HepG2 (cell line): Measurements from ENCODE around the gene H6PD. TPM values are rescaled to one million over a fixed set of nuclear protein-coding genes. Genes with fewer than 3 reads are reported as not detected.

Source experiments
- AHR ChIP-seq: IDR thresholded peaks from 2 replicates; pipeline ENCODE4 v1.6.1; 2018; ENCODE audit warnings: missing genetic modification reagents, missing compliant biosample characterization
- ATF7 ChIP-seq, 2 experiments: fragments of 450-650 bp in 1 of 2; sonication (generic) in 1 of 2; formaldehyde crosslinking in 1 of 2; IDR thresholded peaks; 2 replicates each; pipeline versions ENCODE4 v1.4.0 to v1.6.1; 2016 to 2020; ENCODE audit warnings: antibody characterized with exemption in 1 of 2, mild to moderate bottlenecking in 1 of 2, missing genetic modification reagents in 1 of 2
- DNMT1 ChIP-seq: sonication (generic); formaldehyde crosslinking; IDR thresholded peaks from 2 replicates; pipeline ENCODE4 v1.5.1; 2020; ENCODE audit warnings: mild to moderate bottlenecking, missing genetic modification reagents
- FOSL2 ChIP-seq: sonication (generic); formaldehyde crosslinking; IDR thresholded peaks from 2 replicates; pipeline ENCODE4 v1.4.0; 2020; ENCODE audit warnings: missing genetic modification reagents
- FOXA1 ChIP-seq, 2 experiments: fragments of 450-650 bp in 1 of 2; sonication (generic) in 1 of 2; formaldehyde crosslinking in 1 of 2; IDR thresholded peaks; 2 replicates each; pipeline versions ENCODE4 v1.4.0 to v1.6.1; 2016 to 2020; ENCODE audit warnings: missing genetic modification reagents in 1 of 2
- FOXP1 ChIP-seq, 2 experiments: fragments of 450-650 bp in 1 of 2; IDR thresholded peaks; 2 replicates each; pipeline ENCODE4 v1.6.1; 2017 to 2018; ENCODE audit warnings: antibody characterized with exemption in 1 of 2
- GABPB1 ChIP-seq: IDR thresholded peaks from 2 replicates; pipeline ENCODE4 v1.6.1; 2016; ENCODE audit warnings: mild to moderate bottlenecking, missing genetic modification reagents, moderate library complexity, missing compliant biosample characterization
- HDAC1 ChIP-seq: sonication (generic); formaldehyde crosslinking; IDR thresholded peaks from 2 replicates; pipeline ENCODE4 v1.5.1; 2020; ENCODE audit warnings: mild to moderate bottlenecking, missing genetic modification reagents
- JUNB ChIP-seq: sonication (generic); formaldehyde crosslinking; IDR thresholded peaks from 2 replicates; pipeline ENCODE4 v1.8.0; 2022; ENCODE audit warnings: missing genetic modification reagents, mild to moderate bottlenecking, borderline replicate concordance
- KMT2A ChIP-seq: sonication (generic); formaldehyde crosslinking; IDR thresholded peaks from 2 replicates; pipeline ENCODE4 v1.4.0; 2020; ENCODE audit warnings: missing genetic modification reagents
- KMT2B ChIP-seq: IDR thresholded peaks from 2 replicates; pipeline ENCODE4 v1.6.1; 2016; ENCODE audit warnings: missing genetic modification reagents, missing compliant biosample characterization
- LCORL ChIP-seq, 2 experiments: fragments of 450-650 bp in 1 of 2; sonication (generic) in 1 of 2; formaldehyde crosslinking in 1 of 2; IDR thresholded peaks; 2 replicates each; pipeline versions ENCODE4 v1.5.0 to v1.6.1; 2017 to 2020; ENCODE audit warnings: antibody characterized with exemption in 1 of 2, missing genetic modification reagents in 1 of 2
- MTA1 ChIP-seq: sonication (generic); formaldehyde crosslinking; IDR thresholded peaks from 2 replicates; pipeline ENCODE4 v1.4.0; 2020; ENCODE audit warnings: missing genetic modification reagents, mild to moderate bottlenecking, borderline replicate concordance
- ONECUT2 ChIP-seq: sonication (generic); formaldehyde crosslinking; IDR thresholded peaks from 2 replicates; pipeline ENCODE4 v1.4.0; 2020; ENCODE audit warnings: missing genetic modification reagents
- TAF15 ChIP-seq: fragments of 200-400 bp; formaldehyde crosslinking; IDR thresholded peaks from one replicate; pipeline ENCODE4 v1.6.1; 2018; ENCODE audit warnings: mild to moderate bottlenecking, low read depth, low read length; ENCODE audit not compliant: poor library complexity, severe bottlenecking
- TEAD3 ChIP-seq: optimal IDR thresholded peaks from 2 replicates; pipeline ENCODE3; 2016; ENCODE audit warnings: borderline replicate concordance
- ZMYM3 ChIP-seq: sonication (generic); formaldehyde crosslinking; IDR thresholded peaks from 2 replicates; pipeline ENCODE4 v1.5.1; 2020; ENCODE audit warnings: mild to moderate bottlenecking, missing genetic modification reagents
- ZNF3 ChIP-seq: IDR thresholded peaks from 2 replicates; pipeline ENCODE4 v1.7.0; 2017; ENCODE audit warnings: inconsistent platforms
- ZNF777 ChIP-seq: sonication (generic); formaldehyde crosslinking; IDR thresholded peaks from 2 replicates; pipeline ENCODE4 v1.4.0; 2020; ENCODE audit warnings: missing genetic modification reagents
- polyA plus RNA-seq, 8 experiments: library from polyadenylated mRNA; depleted of rRNA in 3 of 8; stranded (reverse) in 7 of 8; unstranded in 1 of 8; fragments of >200 nt; fragmentation: Illumina TruSeq in 4 of 8; extraction: Trizol in 4 of 8; gene quantifications; 2 replicates each; pipeline versions ENCODE4 v1.2.1 to v1.2.3, GENCODE V29; 2011 to 2016; ENCODE audit warnings: low read depth in 4 of 8, missing spikeins in 1 of 8, mixed read lengths in 1 of 8; ENCODE audit not compliant: insufficient read depth in 1 of 8
- total RNA-seq, 5 experiments: library from RNA; depleted of rRNA; stranded (reverse); fragments of >200 nt; fragmentation: Illumina TruSeq; extraction: Trizol; gene quantifications; 2 replicates each; pipeline ENCODE4 v1.2.3, GENCODE V29; 2016; ENCODE audit warnings: low read depth in 1 of 5
- TF ChIP-seq, protein P1 (sequence below): sonication (generic); formaldehyde crosslinking; IDR thresholded peaks from 2 replicates; pipeline ENCODE4 v1.4.0; 2020; ENCODE audit warnings: missing genetic modification reagents
- TF ChIP-seq, protein P2 (sequence below): sonication (generic); formaldehyde crosslinking; IDR thresholded peaks from 2 replicates; pipeline ENCODE4 v1.4.0; 2020; ENCODE audit warnings: mild to moderate bottlenecking, low read depth, missing genetic modification reagents
- TF ChIP-seq, protein P3 (sequence below): sonication (generic); formaldehyde crosslinking; IDR thresholded peaks from 2 replicates; pipeline ENCODE4 v1.5.1; 2020; ENCODE audit warnings: mild to moderate bottlenecking, missing genetic modification reagents

The H6PD gene
- total and polyA plus RNA-seq, 2 of the 13 experiments (the other 11 are each of a cell fraction or from before 2014, with no cell fraction given), result 9.3 to 14.1 TPM

DNA sequence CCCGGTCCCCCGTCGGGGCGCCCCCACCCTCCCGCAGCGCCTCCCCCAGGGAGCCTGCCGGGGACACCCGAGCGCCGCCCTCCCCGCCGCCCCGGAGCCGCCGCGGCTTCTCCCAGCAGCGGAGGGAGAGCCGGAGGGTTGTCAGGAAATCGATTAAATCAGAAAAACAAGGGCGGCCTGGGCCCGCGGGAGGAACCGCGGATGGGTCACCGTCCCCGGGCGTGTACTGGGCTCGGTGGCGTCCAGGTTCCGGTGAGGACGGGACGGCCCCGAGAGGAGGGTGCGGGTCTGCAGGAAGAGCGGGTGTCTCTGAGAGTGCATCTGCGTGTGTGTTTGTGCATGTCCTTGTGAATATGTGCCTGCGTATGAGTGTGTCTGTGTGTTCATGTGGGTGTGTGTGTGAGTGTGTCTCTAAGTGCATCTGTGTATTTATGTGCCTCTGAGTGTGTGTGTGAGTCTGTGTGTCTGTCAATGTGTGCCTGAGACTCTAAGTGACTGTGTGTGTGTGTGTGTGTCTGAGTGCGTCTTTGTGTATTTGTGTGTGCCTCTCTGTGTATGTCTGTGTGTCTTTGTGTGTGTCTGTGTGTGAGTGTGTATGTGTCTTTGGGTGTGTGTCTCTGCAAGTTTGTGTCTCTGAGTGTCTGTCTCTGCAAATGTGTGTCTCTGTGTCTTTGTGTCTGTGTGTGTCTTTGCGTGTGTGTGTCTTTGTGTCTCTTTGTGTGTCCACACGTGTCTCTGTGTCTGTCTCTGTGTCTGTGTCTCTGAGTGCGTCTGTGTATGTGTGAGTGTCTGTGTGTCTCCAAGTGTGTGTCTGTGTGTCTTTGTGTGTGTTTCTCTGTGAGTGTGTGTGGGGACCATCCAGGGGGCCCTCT lies 59.2 kb downstream of the H6PD start (continued):
- TF ChIP-seq ZMYM3 (CRISPR knock-in tag) (peak; percentile 55), GABPB1 (CRISPR knock-in tag) (peak; percentile 43; the same call in 1 of the 2 replicates), AHR (CRISPR knock-in tag) (peak; percentile 14; the same call in 1 of the 2 replicates), DNMT1 (CRISPR knock-in tag) (no peak), FOXP1 (IDR thresholded peaks at IDR 0.05) (peak; percentile 48; the same call in 1 of the 2 replicates), FOXP1 (CRISPR knock-in tag; IDR thresholded peaks at IDR 0.05) (no peak), ZNF777 (CRISPR knock-in tag) (peak; percentile 86), KMT2A (peak; percentile 53), TAF15 (no peak), FOSL2 (peak; percentile 21; the same call in 1 of the 2 replicates), MTA1 (CRISPR knock-in tag) (peak; percentile 51; the same call in 1 of the 2 replicates), KMT2B (CRISPR knock-in tag) (0 out of 2 replicates have a peak, but pooled peaks have one; percentile 26), ONECUT2 (CRISPR knock-in tag) (peak; percentile 67), TEAD3 (CRISPR knock-in tag) (peak; percentile 1), HDAC1 (CRISPR knock-in tag) (0 out of 2 replicates have a peak, but pooled peaks have one; percentile 8), LCORL (IDR thresholded peaks at IDR 0.05) (0 out of 2 replicates have a peak, but pooled peaks have one; percentile 37), LCORL (CRISPR knock-in tag; IDR thresholded peaks at IDR 0.05) (no peak), JUNB (CRISPR knock-in tag) (no peak; the same call in 1 of the 2 replicates), ATF7 (IDR thresholded peaks at IDR 0.05) (no peak), ATF7 (CRISPR knock-in tag; IDR thresholded peaks at IDR 0.05) (0 out of 2 replicates have a peak, but pooled peaks have one; percentile 62), ZNF3 (CRISPR knock-in tag) (no peak), FOXA1 (IDR thresholded peaks at IDR 0.05) (peak; percentile 39; the same call in 1 of the 2 replicates), FOXA1 (CRISPR knock-in tag; IDR thresholded peaks at IDR 0.05) (no peak)
- TF ChIP-seq, protein P1, sequence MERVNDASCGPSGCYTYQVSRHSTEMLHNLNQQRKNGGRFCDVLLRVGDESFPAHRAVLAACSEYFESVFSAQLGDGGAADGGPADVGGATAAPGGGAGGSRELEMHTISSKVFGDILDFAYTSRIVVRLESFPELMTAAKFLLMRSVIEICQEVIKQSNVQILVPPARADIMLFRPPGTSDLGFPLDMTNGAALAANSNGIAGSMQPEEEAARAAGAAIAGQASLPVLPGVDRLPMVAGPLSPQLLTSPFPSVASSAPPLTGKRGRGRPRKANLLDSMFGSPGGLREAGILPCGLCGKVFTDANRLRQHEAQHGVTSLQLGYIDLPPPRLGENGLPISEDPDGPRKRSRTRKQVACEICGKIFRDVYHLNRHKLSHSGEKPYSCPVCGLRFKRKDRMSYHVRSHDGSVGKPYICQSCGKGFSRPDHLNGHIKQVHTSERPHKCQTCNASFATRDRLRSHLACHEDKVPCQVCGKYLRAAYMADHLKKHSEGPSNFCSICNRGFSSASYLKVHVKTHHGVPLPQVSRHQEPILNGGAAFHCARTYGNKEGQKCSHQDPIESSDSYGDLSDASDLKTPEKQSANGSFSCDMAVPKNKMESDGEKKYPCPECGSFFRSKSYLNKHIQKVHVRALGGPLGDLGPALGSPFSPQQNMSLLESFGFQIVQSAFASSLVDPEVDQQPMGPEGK (CRISPR knock-in tag), result peak; percentile 72
- TF ChIP-seq, protein P2, sequence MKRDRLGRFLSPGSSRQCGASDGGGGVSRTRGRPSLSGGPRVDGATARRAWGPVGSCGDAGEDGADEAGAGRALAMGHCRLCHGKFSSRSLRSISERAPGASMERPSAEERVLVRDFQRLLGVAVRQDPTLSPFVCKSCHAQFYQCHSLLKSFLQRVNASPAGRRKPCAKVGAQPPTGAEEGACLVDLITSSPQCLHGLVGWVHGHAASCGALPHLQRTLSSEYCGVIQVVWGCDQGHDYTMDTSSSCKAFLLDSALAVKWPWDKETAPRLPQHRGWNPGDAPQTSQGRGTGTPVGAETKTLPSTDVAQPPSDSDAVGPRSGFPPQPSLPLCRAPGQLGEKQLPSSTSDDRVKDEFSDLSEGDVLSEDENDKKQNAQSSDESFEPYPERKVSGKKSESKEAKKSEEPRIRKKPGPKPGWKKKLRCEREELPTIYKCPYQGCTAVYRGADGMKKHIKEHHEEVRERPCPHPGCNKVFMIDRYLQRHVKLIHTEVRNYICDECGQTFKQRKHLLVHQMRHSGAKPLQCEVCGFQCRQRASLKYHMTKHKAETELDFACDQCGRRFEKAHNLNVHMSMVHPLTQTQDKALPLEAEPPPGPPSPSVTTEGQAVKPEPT, result no peak
- TF ChIP-seq, protein P3, sequence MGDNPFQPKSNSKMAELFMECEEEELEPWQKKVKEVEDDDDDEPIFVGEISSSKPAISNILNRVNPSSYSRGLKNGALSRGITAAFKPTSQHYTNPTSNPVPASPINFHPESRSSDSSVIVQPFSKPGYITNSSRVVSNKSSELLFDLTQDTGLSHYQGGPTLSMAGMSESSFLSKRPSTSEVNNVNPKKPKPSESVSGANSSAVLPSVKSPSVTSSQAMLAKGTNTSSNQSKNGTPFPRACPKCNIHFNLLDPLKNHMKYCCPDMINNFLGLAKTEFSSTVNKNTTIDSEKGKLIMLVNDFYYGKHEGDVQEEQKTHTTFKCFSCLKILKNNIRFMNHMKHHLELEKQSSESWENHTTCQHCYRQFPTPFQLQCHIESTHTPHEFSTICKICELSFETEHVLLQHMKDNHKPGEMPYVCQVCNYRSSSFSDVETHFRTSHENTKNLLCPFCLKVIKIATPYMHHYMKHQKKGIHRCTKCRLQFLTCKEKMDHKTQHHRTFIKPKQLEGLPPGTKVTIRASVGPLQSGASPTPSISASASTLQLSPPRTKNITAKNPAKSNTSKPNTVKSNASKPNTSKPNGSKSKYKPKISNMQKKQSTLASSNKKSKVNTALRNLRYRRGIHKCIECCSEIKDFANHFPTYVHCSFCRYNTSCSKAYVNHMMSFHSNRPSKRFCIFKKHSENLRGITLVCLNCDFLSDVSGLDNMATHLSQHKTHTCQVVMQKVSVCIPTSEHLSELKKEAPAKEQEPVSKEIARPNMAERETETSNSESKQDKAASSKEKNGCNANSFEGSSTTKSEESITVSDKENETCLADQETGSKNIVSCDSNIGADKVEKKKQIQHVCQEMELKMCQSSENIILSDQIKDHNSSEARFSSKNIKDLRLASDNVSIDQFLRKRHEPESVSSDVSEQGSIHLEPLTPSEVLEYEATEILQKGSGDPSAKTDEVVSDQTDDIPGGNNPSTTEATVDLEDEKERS (CRISPR knock-in tag), result peak; percentile 61; the same call in 1 of the 2 replicates
